RPMI7951 (cell line): Measurements from ENCODE around the gene PLCD4. TPM values are rescaled to one million over a fixed set of nuclear protein-coding genes. Genes with fewer than 3 reads are reported as not detected.

ENCODE experiments used
- DNase-seq: peaks from one replicate; pipeline ENCODE4 v3.0.0-alpha.2; 2012; ENCODE audit warnings: low read depth
- total RNA-seq: library from RNA; depleted of rRNA; stranded (reverse); fragments of >200 nt; shearing (Covaris generic); gene quantifications from 2 replicates; pipeline ENCODE4 v1.2.3, GENCODE V29; 2014

PLCD4 gene
- total RNA-seq, 1 experiment from 2014 or later, result 10.2 TPM

DNA sequence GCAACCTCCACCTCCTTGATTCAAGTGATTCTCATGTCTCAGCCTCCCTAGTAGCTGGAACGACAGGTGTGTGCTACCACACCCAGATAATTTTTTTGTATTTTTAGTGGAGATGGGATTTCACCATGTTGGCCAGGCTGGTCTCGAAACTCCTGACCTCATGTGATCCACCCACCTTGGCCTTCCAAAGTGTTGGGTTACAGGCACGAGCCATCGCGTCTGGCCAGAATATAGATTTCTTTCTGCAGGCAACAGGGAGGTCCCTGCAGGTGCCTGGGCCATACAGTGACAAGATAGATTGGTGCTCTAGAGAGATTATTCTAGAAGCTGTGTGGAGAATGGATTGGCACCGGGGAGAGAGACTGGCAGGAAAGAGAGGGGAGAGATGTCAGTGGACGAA is 13.3 kb downstream of the PLCD4 start:
- DNase-seq, result no peak

DNA sequence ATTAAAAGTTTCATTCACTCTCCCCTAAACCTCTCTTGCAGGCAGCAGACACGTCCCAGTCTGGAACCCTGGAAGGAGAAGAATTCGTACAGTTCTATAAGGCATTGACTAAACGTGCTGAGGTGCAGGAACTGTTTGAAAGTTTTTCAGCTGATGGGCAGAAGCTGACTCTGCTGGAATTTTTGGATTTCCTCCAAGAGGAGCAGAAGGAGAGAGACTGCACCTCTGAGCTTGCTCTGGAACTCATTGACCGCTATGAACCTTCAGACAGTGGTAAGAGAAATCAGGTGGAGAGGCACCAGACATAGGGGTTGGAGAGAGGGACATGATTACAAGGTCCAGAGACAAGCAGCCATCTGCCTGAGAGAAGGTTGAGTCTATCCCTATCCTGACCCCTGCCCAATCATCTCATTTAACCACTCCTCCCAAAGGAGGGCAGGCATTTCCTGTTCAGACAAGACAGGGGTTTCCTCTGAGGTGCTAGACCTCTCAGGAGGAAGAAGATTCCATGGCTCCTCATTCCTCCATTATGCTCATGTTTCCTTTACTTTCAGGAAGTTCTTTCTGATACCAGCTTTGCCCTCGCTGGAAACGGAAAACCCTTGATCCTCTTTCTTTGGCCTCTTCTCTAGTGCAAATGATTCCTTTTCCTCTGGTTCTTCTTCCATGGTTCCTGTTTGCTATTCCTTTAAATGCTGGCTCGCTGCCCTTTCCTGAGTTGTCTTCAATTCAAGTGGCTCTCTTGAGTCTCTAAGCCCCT is 15.1 kb downstream of the PLCD4 start:
- DNase-seq, result no peak

- no peak for DNase-seq
Observed at GRCh38 chr2:218623366-218623705, 15.6 kb downstream of the PLCD4 start.

DNA sequence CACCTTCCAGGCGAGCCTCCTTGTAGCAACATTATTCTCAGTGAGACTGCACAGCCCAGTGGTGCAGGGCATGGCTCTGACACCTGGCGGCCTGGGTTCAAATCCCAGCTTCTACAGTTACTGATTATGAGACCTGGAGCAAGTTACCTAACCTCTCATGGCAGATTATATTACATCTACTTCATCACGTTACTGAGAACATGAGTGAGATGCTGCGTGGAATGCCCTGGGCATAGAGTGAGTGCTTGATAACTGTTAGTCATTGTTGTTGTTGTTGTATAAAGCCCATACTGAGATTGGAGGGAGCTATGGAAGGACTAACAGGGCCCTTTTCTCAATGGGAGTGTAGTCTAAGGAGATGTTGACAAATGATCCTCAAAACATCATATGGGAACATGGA is 18.7 kb downstream of the PLCD4 start:
- DNase-seq, result no peak

- DNase-seq, result no peak
Observed at GRCh38 chr2:218627939-218628338, 20.2 kb downstream of the PLCD4 start.

DNA sequence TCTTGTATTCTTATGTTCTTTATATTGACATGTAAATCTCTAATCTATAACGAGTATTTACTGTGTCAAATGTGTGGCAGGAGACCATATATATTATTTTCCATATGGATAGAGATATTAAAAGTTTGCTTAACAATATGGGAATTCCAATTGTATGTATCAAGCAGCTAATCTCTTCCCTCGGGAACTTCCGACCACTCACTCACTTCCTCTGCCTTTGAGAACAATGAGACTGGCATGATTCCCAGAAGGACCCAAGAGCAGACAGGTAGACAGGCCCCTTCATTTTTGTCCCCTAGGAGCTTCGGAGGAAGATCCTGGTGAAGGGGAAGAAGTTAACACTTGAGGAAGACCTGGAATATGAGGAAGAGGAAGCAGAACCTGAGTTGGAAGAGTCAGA is 24.1 kb downstream of the PLCD4 start:
- no peak for DNase-seq

- no peak for DNase-seq
Observed at GRCh38 chr2:218635719-218636118, 28.0 kb downstream of the PLCD4 start.

GRCh38 chr2:218638372-218638771 is 30.7 kb downstream of the PLCD4 start:
- DNase-seq, result no peak

DNA sequence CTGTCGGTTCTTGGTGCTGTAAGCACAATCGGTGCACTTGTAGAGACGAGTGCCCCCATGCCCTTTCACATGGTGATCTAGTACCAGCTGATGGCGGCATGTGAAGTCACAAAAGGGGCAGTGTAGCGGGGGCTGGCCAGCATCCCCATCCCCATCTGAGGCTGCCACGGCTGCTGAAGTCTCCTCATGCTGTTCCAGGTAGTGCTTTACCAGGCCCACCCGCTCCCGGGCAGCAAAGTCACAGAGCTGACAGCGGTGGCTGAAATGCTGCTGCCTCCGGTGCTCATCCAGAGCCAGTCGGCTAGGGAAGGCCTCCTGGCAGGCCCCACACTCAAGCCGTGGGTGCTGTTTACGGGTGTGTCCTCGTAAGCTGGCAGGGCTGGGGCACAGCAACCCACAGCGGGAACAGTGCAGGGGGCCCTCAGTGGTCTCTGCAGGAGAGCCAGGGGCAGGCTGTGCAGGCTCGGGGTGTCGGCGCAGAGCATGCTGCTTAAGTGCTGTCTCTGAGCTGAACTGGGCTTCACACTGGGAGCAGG is 34.5 kb downstream of the PLCD4 start:
- no peak for DNase-seq

DNA sequence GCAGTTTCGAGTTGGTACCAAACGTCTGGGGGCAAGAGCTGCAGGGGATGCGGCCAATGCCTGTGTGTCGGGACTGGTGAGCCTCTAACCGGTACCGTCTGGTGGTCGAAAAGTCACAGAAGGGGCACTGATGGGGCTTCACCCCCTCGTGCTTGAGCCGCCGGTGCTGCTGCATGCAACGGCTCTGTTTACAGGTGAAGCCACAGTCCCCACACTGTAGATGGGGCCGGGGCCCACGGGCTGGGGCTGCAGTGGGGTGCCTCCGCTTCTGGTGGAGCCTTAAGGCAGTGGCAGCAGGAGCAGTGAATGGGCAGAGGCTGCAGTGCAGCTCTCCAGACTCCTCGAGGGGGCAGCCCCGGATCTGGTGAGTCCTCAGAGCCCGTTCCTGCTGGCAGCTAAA is 35.1 kb downstream of the PLCD4 start:
- no peak for DNase-seq

GRCh38 chr2:218643751-218644310 is 36.1 kb downstream of the PLCD4 start:
- DNase-seq, result no peak

DNA sequence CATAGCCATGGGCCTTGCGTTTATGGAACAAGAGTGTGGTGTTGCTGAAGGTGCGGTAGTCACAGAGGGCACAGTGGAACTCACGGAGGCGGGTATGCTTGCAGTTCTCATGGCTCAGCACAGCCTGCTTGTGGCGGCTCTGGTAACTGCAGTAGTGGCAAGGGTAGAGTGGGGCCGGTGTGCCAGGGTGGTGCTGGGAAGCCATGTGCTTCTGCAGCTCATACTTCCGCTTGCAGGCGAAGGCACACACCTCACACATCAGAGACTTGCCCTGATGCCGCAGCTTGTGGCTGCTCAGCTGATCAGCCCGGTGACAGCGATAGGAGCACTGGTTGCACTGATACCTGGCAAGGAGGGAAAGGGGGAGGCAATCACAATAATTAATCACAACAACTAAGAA is 37.0 kb downstream of the PLCD4 start:
- no peak for DNase-seq

DNA sequence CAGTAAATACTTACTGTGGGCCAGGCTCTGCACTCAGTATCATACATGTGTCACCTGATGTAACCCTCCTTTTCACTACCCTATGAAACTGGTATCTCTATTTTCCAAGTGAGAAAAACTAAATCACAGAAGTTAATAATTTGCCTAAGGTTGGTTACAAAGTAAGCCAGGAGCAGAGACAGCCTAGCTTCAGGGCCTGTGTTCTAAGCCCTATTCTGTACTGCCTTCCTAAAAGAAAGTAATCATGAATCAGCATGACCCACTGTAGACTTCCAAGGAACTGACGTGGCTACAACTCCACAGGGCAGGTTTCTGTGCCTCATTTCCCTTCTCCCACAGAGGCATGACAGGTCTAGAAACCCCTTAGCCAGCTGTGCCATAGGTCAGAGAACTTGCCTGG is 37.4 kb downstream of the PLCD4 start:
- DNase-seq, result no peak

GRCh38 chr2:218648088-218648786 is 40.5 kb downstream of the PLCD4 start:
- DNase-seq, result peak; percentile 65

GRCh38 chr2:218648787-218649100 is 41.0 kb downstream of the PLCD4 start:
- DNase-seq, result no peak

DNA sequence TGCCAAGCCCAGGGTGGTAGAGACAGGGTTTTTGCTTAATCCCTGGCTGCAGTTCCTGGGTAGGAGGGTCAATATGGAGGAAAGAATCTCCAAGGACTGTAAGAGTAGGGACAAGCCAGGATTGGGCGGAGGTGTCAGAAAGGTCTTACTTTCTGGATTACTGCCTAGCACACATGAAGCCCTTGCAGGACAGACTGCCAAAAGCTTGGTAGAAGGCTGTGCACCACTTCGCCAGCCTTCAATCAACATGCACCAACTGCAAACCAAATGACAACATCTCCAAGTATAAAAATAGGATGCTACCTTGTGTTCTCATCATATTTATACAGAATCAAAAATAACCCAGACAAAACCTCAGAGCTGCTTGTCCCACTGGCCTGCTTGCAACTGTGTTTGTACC is 48.1 kb downstream of the PLCD4 start:
- DNase-seq, result no peak

DNA sequence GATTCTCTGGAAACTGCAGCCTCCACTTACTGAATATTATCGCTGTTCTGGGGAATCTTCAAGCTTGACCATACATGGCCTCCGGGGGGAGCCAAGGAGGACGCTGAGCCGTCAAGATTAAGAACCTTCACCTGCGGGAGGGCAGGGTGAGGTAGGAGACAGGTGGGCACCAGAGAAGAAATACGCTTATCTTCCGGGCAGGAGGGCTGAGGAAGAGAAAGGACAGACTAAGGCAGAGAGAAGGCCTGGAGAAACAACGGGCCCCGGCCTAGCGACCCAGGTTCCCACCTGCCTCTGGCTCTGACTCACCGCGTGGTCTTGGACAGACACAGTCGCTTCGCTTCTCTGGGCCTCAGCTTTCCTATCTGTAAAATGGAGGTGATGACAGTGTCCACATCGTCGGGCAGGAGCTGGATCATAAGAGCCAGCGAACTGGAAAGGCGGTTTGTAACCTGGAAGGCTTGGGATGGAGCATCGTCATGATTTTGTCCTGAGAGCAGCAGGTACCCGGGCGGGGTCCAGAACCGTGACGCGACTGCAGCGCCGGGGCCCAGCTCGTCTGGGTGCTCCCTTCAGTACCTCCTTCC is 51.1 kb downstream of the PLCD4 start:
- peak; percentile 51 for DNase-seq

DNA sequence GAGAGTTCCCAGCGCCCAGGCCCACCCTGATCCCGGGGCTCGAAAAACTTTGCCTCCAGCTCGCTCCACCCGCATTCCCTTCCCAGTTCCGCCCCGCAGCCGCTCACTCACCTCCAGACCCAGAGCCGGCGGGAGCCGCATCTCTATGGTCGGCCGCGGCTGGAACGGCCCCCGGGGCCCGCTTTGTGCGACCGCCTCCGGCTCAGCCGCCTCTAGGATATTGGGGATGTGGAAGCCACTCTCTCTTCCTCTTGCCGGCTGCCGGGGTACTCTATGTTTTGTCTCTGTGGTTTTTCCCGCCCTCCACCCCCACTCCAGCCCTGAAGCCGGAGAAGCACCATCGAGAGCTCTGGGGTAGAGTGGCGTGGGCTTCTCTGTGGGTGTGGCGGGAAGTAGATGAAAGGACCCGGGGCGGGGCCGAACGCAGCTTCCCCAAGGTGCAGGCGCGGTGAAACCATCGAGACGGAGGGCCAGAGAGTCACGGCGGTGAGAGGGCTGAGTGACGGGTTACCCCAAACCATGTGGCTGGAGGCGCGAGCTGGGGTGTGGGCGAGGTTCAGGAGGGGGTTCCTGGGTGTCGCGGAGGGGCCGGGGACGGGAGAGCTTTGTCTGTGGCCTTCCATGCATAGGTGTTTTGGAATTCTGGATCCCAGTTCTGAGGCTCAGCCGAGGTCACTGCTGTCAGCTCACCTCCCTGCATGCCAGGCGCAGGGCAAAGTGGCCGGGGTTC is 51.7 kb downstream of the PLCD4 start, which contains the start of the genes BCS1L and ZNF142:
Gene BCS1L (plus strand): TSS at position 426 of the 730 bp plus-strand sequence. CDS start 1,305 bp downstream, outside the sequence.
Gene ZNF142 (minus strand): TSS at position 366 of the 730 bp plus-strand sequence. CDS start 3,194 bp downstream, outside the sequence.
- peak; percentile 92 for DNase-seq

DNA sequence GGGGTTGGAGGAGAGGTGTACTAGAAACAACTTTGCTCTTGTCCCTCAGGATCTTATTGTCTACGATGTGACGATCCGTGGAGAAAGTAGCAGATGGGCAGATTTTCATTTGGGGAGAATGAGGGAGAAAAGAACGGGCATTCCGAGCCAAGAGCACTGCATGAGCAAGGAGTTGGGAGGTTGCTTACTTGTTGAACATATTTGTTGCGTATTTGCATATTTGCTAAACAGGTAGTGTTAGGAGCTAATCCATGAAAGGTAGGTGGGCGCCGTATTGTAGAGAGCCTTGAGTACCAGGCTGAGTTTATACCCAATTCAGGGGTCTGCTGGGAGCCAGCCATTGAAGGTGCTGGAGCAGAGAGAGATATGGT is 52.3 kb downstream of the PLCD4 start:
- DNase-seq, result no peak

DNA sequence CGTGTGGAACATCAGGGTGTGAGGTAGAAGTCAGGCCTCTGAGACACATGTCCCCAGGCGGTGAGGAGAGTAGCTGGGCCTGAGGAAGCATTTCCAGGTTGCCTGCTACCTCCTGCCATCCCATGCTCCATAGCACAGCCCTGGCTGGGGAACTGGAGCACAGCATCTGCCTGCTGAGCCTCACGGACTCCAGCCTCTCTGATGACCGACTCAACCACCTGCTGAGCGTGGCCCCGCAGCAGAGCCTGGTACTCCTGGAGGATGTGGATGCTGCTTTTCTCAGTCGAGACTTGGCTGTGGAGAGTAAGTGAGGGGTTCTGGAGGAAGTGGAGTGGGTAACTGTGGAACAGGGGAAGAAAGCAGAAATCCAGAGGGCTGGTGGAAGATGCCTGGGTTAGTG is 54.7 kb downstream of the PLCD4 start:
- no peak for DNase-seq

DNA sequence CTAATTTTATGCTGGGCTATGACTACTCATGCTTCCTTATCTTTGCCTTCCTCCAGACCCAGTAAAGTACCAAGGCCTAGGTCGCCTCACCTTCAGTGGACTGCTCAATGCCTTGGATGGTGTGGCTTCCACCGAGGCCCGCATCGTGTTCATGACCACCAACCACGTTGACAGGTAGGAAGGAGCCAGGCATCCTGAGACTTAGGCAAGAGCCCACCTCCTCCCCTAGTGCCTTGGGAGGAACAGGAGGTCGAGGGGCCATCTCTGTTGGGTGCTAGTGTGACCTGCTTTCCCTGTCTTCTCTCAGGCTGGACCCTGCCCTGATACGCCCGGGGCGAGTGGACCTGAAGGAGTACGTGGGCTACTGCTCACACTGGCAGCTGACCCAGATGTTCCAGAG is 55.1 kb downstream of the PLCD4 start:
- DNase-seq, result no peak

GRCh38 chr2:218663901-218664300 is 56.2 kb downstream of the PLCD4 start:
- no peak for DNase-seq
